Measurements from ENCODE around the gene CCDC148.

DNA sequence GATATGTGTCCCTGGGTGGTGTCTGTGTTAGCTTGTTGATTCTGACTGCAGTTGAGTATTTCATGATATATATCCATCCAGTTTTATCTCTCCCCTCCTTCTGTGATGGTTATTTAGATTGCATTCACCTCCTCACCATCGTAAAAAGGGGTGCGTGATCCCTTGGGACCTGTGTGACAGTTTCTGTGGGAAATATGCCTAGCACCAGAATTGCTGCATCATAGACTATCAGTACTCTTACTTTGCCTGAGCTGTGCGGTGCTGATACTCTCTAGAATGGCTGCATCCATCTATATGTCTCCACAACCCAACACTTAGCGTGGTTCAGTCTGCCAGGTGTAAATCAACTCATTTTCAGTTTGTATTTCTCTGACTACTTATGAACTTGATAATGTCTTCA lies 34.5 kb upstream of the CCDC148 start:
- TF ChIP-seq POLR2A (IDR thresholded peaks at IDR 0.05; ENCODE audit: low read length), result no peak
- no peak for TF ChIP-seq GATA1 (IDR thresholded peaks at IDR 0.05; ENCODE audit: low read depth, low read length)

All from erythroblast (primary cell).